Body of pancreas (tissue), 4 donors: ENCODE measurements around the gene DNAH12. TPM values are rescaled to one million over a fixed set of nuclear protein-coding genes. Genes with fewer than 3 reads are reported as not detected.
"Not testable (repeated sequence)": the region's sequence is repeated elsewhere in the genome, so short reads cannot be mapped to it uniquely, and the experiment has no call there.

Experiments
- ATAC-seq: fragments of 150-250 bp; one replicate; pipeline ENCODE4 v1.9.1; 2016
- DNase-seq, 4 donors: peaks; one replicate each; pipeline ENCODE4 v3.0.0-alpha.2; 2019
- H3K27ac ChIP-seq, 4 donors: fragments of 200-600 bp; sonication (generic); 1 replicate in 3 of 4; 2 replicates in 1 of 4; pipeline versions ENCODE4 v1.5.1 to v1.6.1; 2016 to 2019; ENCODE audit warnings: mild to moderate bottlenecking in 1 of 4, mixed read lengths in 1 of 4, moderate library complexity in 1 of 4
- H3K27me3 ChIP-seq, 2 donors: fragments of 200-600 bp; sonication (generic); one replicate each; pipeline ENCODE4 v1.6.0; 2016; ENCODE audit warnings: mild to moderate bottlenecking in 1 of 2
- H3K36me3 ChIP-seq, 2 donors: fragments of 200-600 bp; sonication (generic); replicated peaks in 1 of 2; 2 replicates each; pipeline ENCODE4 v1.5.1; 2016; ENCODE audit warnings: low read depth in 2 of 2; ENCODE audit not compliant: insufficient read depth in 1 of 2
- H3K4me1 ChIP-seq: fragments of 200-600 bp; sonication (generic); one replicate; pipeline ENCODE4 v1.6.0; 2016
- H3K4me3 ChIP-seq, 2 donors: fragments of 200-600 bp; sonication (generic); 1 replicate in 1 of 2; 2 replicates in 1 of 2; pipeline ENCODE4 v1.5.1; 2016 to 2019
- H3K9me3 ChIP-seq, 3 donors: fragments of 200-600 bp; sonication (generic); 1 replicate in 2 of 3; 2 replicates in 1 of 3; pipeline ENCODE4 v1.5.1; 2016
- POLR2A ChIP-seq, 3 donors: fragments of 450-650 bp; IDR thresholded peaks; one replicate each; pipeline ENCODE4 v1.6.1; 2016; ENCODE audit warnings: antibody characterized with exemption in 3 of 3, mild to moderate bottlenecking in 2 of 3
- WGBS, 2 donors: methylation state at CpG; one replicate each; pipeline ENCODE4 v1.1.5; 2017; 5-methylcytosine and 5-hydroxymethylcytosine counted together
- intact Hi-C: fragments of 100-400 bp; cut with DNase I; formaldehyde crosslinking; loops from one replicate; pipeline ENCODE4 v1.15.1; 2023
- total RNA-seq, 2 donors: library from RNA; depleted of rRNA; stranded (reverse); fragments of >200 nt; gene quantifications; one replicate each; pipeline ENCODE4 v1.1.0, GENCODE V29; 2016
- TF ChIP-seq, protein P1 (sequence below), 7 experiments: fragments of 450-650 bp in 4 of 7; fragments of 200-600 bp in 3 of 7; sonication (generic) in 3 of 7; IDR thresholded peaks; one replicate each; pipeline ENCODE4 v1.5.1; 2016 to 2019; ENCODE audit warnings: antibody characterized with exemption in 7 of 7

Gene DNAH12
- total RNA-seq, 2 donors from 2014 or later = 0.52 to 0.99 TPM

GRCh38 chr3:57446318-57446841 is 97.8 kb downstream of the DNAH12 start:
- DNase-seq (peak in 2 of 4 donors; percentile 24 to 41), ATAC-seq (peak; percentile 56)
- Histone ChIP-seq H3K27me3 (no peaks in the 10 kb centered on the region), H3K4me3 (no peak overlapping the region), H3K36me3 (no peaks in the 10 kb centered on the region), H3K4me1 (peaks cover 9% of the 10 kb centered on the region), H3K9me3 (no peaks in the 10 kb centered on the region), H3K27ac (no peak overlapping the region)
- TF ChIP-seq POLR2A (IDR thresholded peaks at IDR 0.05) = no peak
- TF ChIP-seq, protein P1, sequence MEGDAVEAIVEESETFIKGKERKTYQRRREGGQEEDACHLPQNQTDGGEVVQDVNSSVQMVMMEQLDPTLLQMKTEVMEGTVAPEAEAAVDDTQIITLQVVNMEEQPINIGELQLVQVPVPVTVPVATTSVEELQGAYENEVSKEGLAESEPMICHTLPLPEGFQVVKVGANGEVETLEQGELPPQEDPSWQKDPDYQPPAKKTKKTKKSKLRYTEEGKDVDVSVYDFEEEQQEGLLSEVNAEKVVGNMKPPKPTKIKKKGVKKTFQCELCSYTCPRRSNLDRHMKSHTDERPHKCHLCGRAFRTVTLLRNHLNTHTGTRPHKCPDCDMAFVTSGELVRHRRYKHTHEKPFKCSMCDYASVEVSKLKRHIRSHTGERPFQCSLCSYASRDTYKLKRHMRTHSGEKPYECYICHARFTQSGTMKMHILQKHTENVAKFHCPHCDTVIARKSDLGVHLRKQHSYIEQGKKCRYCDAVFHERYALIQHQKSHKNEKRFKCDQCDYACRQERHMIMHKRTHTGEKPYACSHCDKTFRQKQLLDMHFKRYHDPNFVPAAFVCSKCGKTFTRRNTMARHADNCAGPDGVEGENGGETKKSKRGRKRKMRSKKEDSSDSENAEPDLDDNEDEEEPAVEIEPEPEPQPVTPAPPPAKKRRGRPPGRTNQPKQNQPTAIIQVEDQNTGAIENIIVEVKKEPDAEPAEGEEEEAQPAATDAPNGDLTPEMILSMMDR (IDR thresholded peaks at IDR 0.05) = no peak
- 6 to 12% methylated on average over 1 of the region's 1 CpG for WGBS, 2 donors
- intact Hi-C loops = no loop called here

- intact Hi-C loops = no loop called here
- Histone ChIP-seq H3K4me1 (no peaks in the 10 kb centered on the region), H3K4me3 (no peak overlapping the region), H3K27ac (no peak overlapping the region), H3K9me3 (no peaks in the 10 kb centered on the region), H3K27me3 (no peaks in the 10 kb centered on the region), H3K36me3 (no peaks in the 10 kb centered on the region)
- ATAC-seq = no peak
- WGBS, 2 donors = 81 to 89% methylated on average over 5 of the region's 5 CpGs
- DNase-seq = no peak
- TF ChIP-seq POLR2A (IDR thresholded peaks at IDR 0.05) = no peak
- TF ChIP-seq, protein P1 (IDR thresholded peaks at IDR 0.05) = no peak
These were observed 99.7 kb downstream of the DNAH12 start for GRCh38 chr3:57444469-57444868.

- intact Hi-C loops, DNase-seq, H3K36me3 ChIP-seq, H3K9me3 ChIP-seq, H3K4me3 ChIP-seq, H3K27ac ChIP-seq, ATAC-seq, H3K4me1 ChIP-seq, H3K27me3 ChIP-seq: not testable (repeated sequence)
These were observed 104.0 kb downstream of the DNAH12 start for GRCh38 chr3:57440144-57440543.

- H3K27me3 ChIP-seq, intact Hi-C loops, DNase-seq, H3K4me3 ChIP-seq, ATAC-seq, H3K27ac ChIP-seq, H3K9me3 ChIP-seq, H3K4me1 ChIP-seq, H3K36me3 ChIP-seq: not testable (repeated sequence)
- WGBS, 2 donors = 83 to 87% methylated on average over 6 to 7 of the region's 7 CpGs
These were observed 105.7 kb downstream of the DNAH12 start for GRCh38 chr3:57438460-57438859.

DNA sequence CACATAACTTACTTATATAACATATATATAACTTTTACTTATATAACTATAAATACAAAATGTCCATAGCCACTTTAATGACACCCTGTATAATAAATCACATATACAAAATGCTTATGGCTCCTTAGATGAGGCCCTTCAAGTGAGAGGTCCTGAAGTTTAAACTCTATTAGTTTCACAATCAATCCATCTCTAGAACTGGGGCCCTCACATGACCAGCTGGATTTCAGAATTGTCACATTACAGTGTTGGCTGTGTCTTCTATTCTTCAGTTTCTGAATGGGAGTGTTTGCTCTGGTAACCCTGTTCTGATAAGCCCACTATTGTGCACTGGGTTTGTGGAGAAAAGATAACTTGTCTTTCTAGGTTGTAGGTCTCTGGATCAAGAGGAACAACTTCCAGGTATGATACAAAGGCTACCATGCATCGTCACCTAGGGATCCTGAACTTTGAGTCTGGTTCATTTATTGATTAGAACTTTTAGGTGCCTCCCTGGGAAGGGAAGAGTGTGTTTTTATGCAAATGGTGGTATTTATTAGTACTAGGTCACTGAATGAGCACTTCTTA is 107.9 kb downstream of the DNAH12 start:
- no peak overlapping the region for H3K4me3 ChIP-seq

More for the DNA sequence above, 107.9 kb downstream of the DNAH12 start:
- intact Hi-C loops = no loop called here
- Histone ChIP-seq H3K36me3 (no peaks in the 10 kb centered on the region), H3K9me3 (no peaks in the 10 kb centered on the region), H3K27me3 (no peaks in the 10 kb centered on the region), H3K4me1 (no peaks in the 10 kb centered on the region), H3K27ac (no peak overlapping the region)
- no peak for ATAC-seq
- WGBS, 2 donors = 89 to 94% methylated on average over 1 of the region's 1 CpG
- no peak for TF ChIP-seq POLR2A (IDR thresholded peaks at IDR 0.05)
- TF ChIP-seq, protein P1 (IDR thresholded peaks at IDR 0.05) = no peak
- no peak for DNase-seq
